ENCODE measurements around the gene SCAMP5. TPM values are rescaled to one million over a fixed set of nuclear protein-coding genes. Genes with fewer than 3 reads are reported as not detected.

Gene SCAMP5
- total RNA-seq, 1 experiment from 2014 or later, result 11.8 TPM

GRCh38 chr15:75021341-75021740, 26.0 kb downstream of the SCAMP5 start:
- Mint-ChIP-seq H3K36me3 (ENCODE audit: insufficient read depth, unreplicated experiment) (peaks cover 7% of the 10 kb centered on the region), H3K4me1 (ENCODE audit: low read depth, unreplicated experiment) (no peaks in the 10 kb centered on the region), H3K9me3 (ENCODE audit: unreplicated experiment) (no peaks in the 10 kb centered on the region), H3K27ac (ENCODE audit: unreplicated experiment) (no peak overlapping the region), H3K27me3 (ENCODE audit: insufficient read depth, unreplicated experiment) (no peaks in the 10 kb centered on the region), H3K4me3 (ENCODE audit: unreplicated experiment) (no peak overlapping the region)
- no peaks in the 10 kb centered on the region for H3K4me1 ChIP-seq
- ChIA-PET CTCF (interaction anchor here (0.7 kb wide), 1 partner anchor 188 kb away, joined by 3 read pairs; no protein-coding TSS in a partner anchor), POLR2A (interaction anchor here (0.5 kb wide), 1 partner anchor 45 kb away, joined by 3 read pairs; no protein-coding TSS in a partner anchor)
- no peak overlapping the region for H3K4me3 ChIP-seq (ENCODE audit: low read depth, low read length)
- H3K36me3 ChIP-seq (ENCODE audit: control insufficient read depth, insufficient read depth, low read length), result no peaks in the 10 kb centered on the region
- DNase-seq, result no peak
- intact Hi-C loops (cut with micrococcal nuclease; ENCODE audit: unreplicated experiment), result no loop called here
- no peaks in the 10 kb centered on the region for H3K27me3 ChIP-seq (replicated peaks; ENCODE audit: control insufficient read depth, insufficient read depth, low read length)
- no peak for TF ChIP-seq CTCF (IDR thresholded peaks at IDR 0.05; ENCODE audit: insufficient read depth in 1 of 2, low read depth in 1 of 2, low read length in 1 of 2, severe bottlenecking in 1 of 2, unreplicated experiment in 1 of 2)
- no TSS peak for BruUV-seq (replicated peaks)
- H3K9me3 ChIP-seq, result no peaks in the 10 kb centered on the region

- no peaks in the 10 kb centered on the region for H3K4me1 ChIP-seq
- no TSS peak for BruUV-seq (replicated peaks)
- intact Hi-C loops (cut with micrococcal nuclease; ENCODE audit: unreplicated experiment), result no loop called here
- ChIA-PET CTCF (interaction anchor here (0.5 to 1.4 kb wide), 7 partner anchors 11 to 973 kb away, joined by 3 to 13 read pairs (median 4); partner anchors contain the start of genes C15orf39 and RPP25), POLR2A (interaction anchor here (0.5 to 1.7 kb wide), 13 partner anchors 7 to 906 kb away, joined by 3 to 9 read pairs (median 4); partner anchors contain the start of genes RPP25, SCAMP5 and SIN3A)
- no peak for TF ChIP-seq CTCF (IDR thresholded peaks at IDR 0.05; ENCODE audit: insufficient read depth in 1 of 2, low read depth in 1 of 2, low read length in 1 of 2, severe bottlenecking in 1 of 2, unreplicated experiment in 1 of 2)
- H3K27me3 Mint-ChIP-seq (ENCODE audit: insufficient read depth, unreplicated experiment), result no peaks in the 10 kb centered on the region
- no peaks in the 10 kb centered on the region for H3K4me1 Mint-ChIP-seq (ENCODE audit: low read depth, unreplicated experiment)
- no peaks in the 10 kb centered on the region for H3K27me3 ChIP-seq (replicated peaks; ENCODE audit: control insufficient read depth, insufficient read depth, low read length)
- H3K4me3 ChIP-seq (ENCODE audit: low read depth, low read length), result no peak overlapping the region
- no peaks in the 10 kb centered on the region for H3K9me3 ChIP-seq
- peak overlapping the region; percentile 99 for H3K27ac Mint-ChIP-seq (ENCODE audit: unreplicated experiment)
- H3K9me3 Mint-ChIP-seq (ENCODE audit: unreplicated experiment), result no peaks in the 10 kb centered on the region
- H3K4me3 Mint-ChIP-seq (ENCODE audit: unreplicated experiment), result peak overlapping the region; percentile 97
- H3K36me3 ChIP-seq (ENCODE audit: control insufficient read depth, insufficient read depth, low read length), result no peaks in the 10 kb centered on the region
- peaks cover 7% of the 10 kb centered on the region for H3K36me3 Mint-ChIP-seq (ENCODE audit: insufficient read depth, unreplicated experiment)
- DNase-seq, result no peak
Observed at GRCh38 chr15:75022783-75023180, 27.4 kb downstream of the SCAMP5 start.

- CTCF ChIA-PET, result interaction anchor here (0.5 to 1.4 kb wide), 10 partner anchors 10 to 973 kb away, joined by 3 to 13 read pairs (median 4); partner anchors contain the start of genes C15orf39 and RPP25
- Histone ChIP-seq H3K9me3 (no peaks in the 10 kb centered on the region), H3K4me3 (ENCODE audit: low read depth, low read length) (peak within 1 kb of the TSS; percentile 94), H3K36me3 (ENCODE audit: control insufficient read depth, insufficient read depth, low read length) (no peaks in the 10 kb centered on the region), H3K27me3 (replicated peaks; ENCODE audit: control insufficient read depth, insufficient read depth, low read length) (no peaks in the 10 kb centered on the region), H3K4me1 (no peaks in the 10 kb centered on the region)
- Mint-ChIP-seq H3K27ac (ENCODE audit: unreplicated experiment) (peak within 1 kb of the TSS; percentile 99), H3K4me3 (ENCODE audit: unreplicated experiment) (peak within 1 kb of the TSS; percentile 97), H3K4me1 (ENCODE audit: low read depth, unreplicated experiment) (no peaks in the 10 kb centered on the region), H3K36me3 (ENCODE audit: insufficient read depth, unreplicated experiment) (peaks cover 7% of the 10 kb centered on the region), H3K27me3 (ENCODE audit: insufficient read depth, unreplicated experiment) (no peaks in the 10 kb centered on the region), H3K9me3 (ENCODE audit: unreplicated experiment) (no peaks in the 10 kb centered on the region)
- no peak for TF ChIP-seq CTCF (IDR thresholded peaks at IDR 0.05; ENCODE audit: insufficient read depth in 1 of 2, low read depth in 1 of 2, low read length in 1 of 2, severe bottlenecking in 1 of 2, unreplicated experiment in 1 of 2)
- POLR2A ChIA-PET, result interaction anchor here (0.5 to 1.7 kb wide), 15 partner anchors 8 to 906 kb away, joined by 3 to 9 read pairs (median 4); partner anchors contain the start of genes C15orf39, RPP25, SCAMP5 and SIN3A
- BruUV-seq (replicated peaks), result no TSS peak
- DNase-seq, result peak; percentile 96 to 97
- intact Hi-C loops (cut with micrococcal nuclease; ENCODE audit: unreplicated experiment), result no loop called here
Observed at GRCh38 chr15:75023181-75023871, 28.0 kb downstream of the SCAMP5 start, which contains the start of gene PPCDC. PPCDC (plus strand) TSS chr15:75023590; CDS start chr15:75028319, 4,729 bp downstream.
